ENCODE results near the gene COL5A2.

Gene COL5A2

DNA sequence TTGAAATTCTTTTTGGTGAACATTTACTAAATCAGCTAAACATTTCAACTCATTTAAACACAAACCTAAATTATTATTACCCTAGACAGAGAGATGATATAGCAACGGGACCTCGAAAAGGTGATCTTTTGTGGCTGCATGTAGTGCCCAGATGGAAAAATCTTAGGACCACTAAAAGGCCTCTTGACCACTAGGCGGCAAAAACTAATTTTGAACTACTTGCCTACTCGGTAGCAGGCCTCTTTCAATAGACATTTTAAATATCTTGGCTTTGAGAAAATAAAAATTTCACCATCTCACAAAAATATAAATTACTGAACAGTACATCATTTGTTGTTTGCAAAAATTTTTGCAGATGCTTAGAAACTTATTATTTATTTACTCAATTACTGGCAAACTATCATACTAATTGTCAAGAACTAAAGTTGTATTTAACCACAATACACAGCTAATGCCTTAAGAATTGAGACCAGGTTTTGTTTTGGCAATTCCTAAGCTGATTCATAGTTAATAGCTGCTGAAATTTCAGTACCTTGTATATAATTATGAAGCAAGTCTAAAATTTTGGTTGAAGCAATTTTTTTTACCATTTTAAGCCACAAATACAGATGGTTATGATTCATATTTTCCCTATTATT, 196.0 kb downstream of the COL5A2 start:
- Histone ChIP-seq H3K9me3 (ENCODE audit: insufficient read depth, low read length, severe bottlenecking) (no peaks in the 10 kb centered on the region), H3K27me3 (ENCODE audit: insufficient read depth, low read length, poor library complexity) (no peaks in the 10 kb centered on the region), H3K9ac (ENCODE audit: low read depth, low read length) (no peak overlapping the region), H3K4me1 (ENCODE audit: insufficient read depth, low read length) (no peaks in the 10 kb centered on the region), H3K79me2 (ENCODE audit: insufficient read depth, low read length) (no peaks in the 10 kb centered on the region), H3K36me3 (ENCODE audit: insufficient read depth, low read length) (no peaks in the 10 kb centered on the region), H3K4me3 (ENCODE audit: low read depth in 1 of 2, low read length in 2 of 2) (no peak overlapping the region), H3K27ac (ENCODE audit: low read length) (no peak overlapping the region), H3K4me2 (ENCODE audit: insufficient read depth, low read length) (no peak overlapping the region), H2AFZ (ENCODE audit: low read depth, low read length) (no peak overlapping the region), H4K20me1 (ENCODE audit: insufficient read depth, low read length) (no peaks in the 10 kb centered on the region)
- DNase-seq (no peak), ATAC-seq (ENCODE audit: insufficient read depth, low read depth) (no peak)
- TF ChIP-seq CTCF (IDR thresholded peaks at IDR 0.05; ENCODE audit: borderline replicate concordance, extremely low read depth, low read length, poor library complexity, severe bottlenecking) (no peak), EZH2 (IDR thresholded peaks at IDR 0.05; ENCODE audit: borderline replicate concordance, low read depth, low read length, severe bottlenecking) (no peak)

All from DND-41 (cell line).